GOT3 (cell line): Measurements from ENCODE around the gene CFAP299.
A peak's percentile ranks its signal among the peaks of the same experiment; 100 is the strongest.

Experiments
- DNase-seq: peaks from one replicate; lab custom pipeline; 2025; ENCODE audit warnings: mixed read lengths; lab: John Stamatoyannopoulos, UW

The CFAP299 gene

GRCh38 chr4:80926891-80927290, 591.4 kb downstream of the CFAP299 start:
- DNase-seq = no peak

- DNase-seq = no peak
Measured at GRCh38 chr4:80927420-80927819, 591.9 kb downstream of the CFAP299 start.

- no peak for DNase-seq
Measured at GRCh38 chr4:80931631-80932081, 596.1 kb downstream of the CFAP299 start.

DNA sequence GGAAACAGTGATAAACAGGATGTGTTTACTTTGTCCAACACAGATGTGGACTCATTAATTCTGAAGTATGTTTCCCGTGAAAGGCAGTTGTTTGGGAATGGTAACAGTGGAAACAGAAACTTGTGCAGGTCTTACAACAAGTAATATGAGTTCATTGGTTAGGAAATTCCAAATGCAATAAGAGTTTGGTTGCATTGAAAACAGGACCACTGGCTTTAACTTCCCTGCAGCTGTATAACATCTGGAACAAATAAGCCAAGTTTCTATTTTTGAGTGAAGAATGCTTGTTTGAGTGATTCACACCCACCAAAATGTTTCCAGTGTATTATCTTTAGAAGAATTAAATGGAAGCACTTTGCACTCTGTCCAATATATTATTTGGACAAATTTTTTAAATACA, 612.6 kb downstream of the CFAP299 start:
- no peak for DNase-seq

GRCh38 chr4:80948995-80949394, 613.5 kb downstream of the CFAP299 start:
- no peak for DNase-seq

- DNase-seq = no peak
Measured at GRCh38 chr4:80956421-80956820, 620.9 kb downstream of the CFAP299 start.

- DNase-seq = no peak
Measured at GRCh38 chr4:80963051-80963450, 627.5 kb downstream of the CFAP299 start.

- no peak for DNase-seq
Measured at GRCh38 chr4:80967346-80967745, 631.8 kb downstream of the CFAP299 start.

DNA sequence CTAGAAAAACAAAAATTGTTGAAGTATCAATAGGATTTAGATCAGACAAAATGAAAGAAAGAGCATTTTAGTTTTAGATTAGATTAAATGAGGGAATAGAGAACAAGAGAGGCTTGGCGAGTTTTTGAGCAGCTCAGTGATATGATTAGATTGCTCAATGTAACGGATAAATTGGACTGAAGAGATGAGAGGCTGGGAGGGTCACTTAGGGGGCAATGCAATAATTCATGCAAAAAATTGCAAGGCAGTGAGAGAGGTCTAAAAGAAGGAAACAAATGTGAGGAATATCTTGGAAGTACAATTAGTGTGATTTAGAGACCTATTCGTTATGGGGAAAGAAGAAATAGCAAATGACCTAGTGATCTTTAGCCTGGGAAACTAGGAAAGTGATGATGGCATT, 644.7 kb downstream of the CFAP299 start:
- DNase-seq = no peak

- no peak for DNase-seq
Measured at GRCh38 chr4:80986011-80986410, 650.5 kb downstream of the CFAP299 start.

- peak; percentile 1 for DNase-seq
Measured at GRCh38 chr4:80989921-80990544, 654.5 kb downstream of the CFAP299 start.

DNA sequence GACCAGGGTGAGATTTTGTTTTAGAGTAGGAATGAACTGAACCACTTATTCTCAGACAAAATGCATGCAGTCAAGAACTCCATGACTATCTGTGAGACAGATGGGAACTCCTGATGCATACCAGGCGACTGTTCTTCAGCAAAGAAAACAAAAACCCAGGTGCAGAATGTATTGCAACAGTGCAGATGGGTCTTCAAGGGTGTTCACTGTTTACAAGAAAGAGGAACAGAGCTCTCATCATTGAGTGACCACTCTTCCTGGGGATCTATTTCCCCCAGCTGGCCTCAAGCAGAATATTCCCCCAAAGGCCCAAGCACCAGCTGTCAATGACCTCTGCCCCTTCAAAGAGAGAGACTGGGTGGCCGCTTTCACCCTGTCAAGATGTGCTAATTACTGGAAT, 655.3 kb downstream of the CFAP299 start:
- DNase-seq = no peak

- no peak for DNase-seq
Measured at GRCh38 chr4:80999943-81000342, 664.4 kb downstream of the CFAP299 start.

DNA sequence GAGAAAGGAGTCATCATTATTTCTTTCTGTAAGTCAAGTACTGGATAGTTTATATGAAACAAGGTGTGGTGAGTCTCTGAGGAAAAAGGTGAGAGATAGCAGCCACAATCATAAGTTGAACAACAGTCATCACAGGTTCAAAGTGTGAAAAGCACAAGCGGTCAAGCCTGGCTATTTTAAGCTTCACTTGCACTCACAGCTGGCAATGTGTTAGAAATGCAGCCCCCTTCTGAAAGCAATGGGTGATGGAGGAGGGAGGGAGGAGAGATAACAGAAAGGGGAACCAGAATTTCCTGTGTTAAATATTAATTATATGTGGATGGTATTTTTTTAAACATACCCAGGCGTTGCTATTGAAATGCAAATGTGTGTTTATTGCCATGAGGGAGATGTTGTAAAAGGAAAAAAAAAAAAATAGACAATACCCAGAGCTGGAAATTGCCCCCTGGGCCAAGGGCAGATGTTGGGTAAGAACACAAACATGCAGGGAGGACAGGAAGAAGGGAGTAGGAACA, 668.1 kb downstream of the CFAP299 start:
- no peak for DNase-seq

DNA sequence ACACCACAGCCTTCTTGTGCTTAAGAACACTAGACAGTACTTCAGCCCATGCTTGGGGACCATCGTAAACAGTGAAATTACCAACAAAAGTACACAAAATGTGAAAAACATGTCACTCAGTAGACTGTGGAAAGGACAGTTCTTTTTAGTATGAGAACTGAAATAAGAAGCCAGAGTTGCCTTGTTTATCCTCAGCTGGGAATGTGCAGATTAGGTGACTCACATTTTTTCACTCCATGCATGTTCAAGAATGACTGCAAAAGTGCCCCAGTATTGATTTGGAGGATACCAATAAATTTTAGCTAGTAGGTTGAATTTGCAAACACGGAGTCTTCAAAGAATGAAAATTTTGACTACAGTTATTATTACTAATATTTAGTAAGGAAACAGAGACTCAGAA, 671.9 kb downstream of the CFAP299 start:
- DNase-seq = no peak
